ENCODE results near the gene NCF4.

DNA sequence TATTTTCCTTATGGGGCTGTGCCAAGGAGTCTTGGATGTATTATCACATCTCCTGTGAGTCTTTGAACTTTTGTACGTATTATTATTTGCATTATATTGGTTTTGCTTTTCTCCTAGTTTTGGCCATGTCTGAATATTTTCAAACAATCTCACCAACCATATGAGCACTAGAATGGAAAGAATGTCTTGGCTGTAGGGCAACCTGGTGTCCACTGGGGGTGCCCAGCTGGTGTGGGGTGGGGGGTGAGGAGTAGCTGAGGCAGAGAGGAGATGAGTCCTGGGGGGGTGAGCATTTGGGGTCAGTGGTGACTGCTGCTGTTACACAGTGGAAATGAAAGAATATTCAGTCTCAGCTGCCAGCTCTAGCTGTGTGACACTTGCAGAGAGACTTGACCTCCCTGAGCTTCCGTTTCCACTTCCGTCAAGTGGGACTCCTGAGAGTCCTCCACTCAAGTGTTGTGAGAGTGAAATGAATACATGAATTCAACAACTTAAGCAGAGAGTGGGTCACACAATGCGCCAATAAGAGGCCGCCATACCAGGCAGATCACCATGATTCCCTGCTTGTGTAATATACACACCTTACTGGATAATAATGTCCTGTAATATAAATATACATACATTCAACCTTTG lies 31.3 kb upstream of the NCF4 start:
- TF ChIP-seq POLR2A (IDR thresholded peaks at IDR 0.05): no peak
- TF ChIP-seq CTCF (IDR thresholded peaks at IDR 0.05): no peak
